ENCODE data around the gene SPDYE3. TPM values are rescaled to one million over a fixed set of nuclear protein-coding genes. Genes with fewer than 3 reads are reported as not detected.
A peak's percentile ranks its signal among the peaks of the same experiment; 100 is the strongest.
"Not testable (repeated sequence)": the region's sequence is repeated elsewhere in the genome, so short reads cannot be mapped to it uniquely, and the experiment has no call there.

The SPDYE3 gene
- total RNA-seq = not detected

- H3K4me3 Mint-ChIP-seq; H3K27me3 Mint-ChIP-seq; H3K27ac Mint-ChIP-seq; DNase-seq (ENCODE audit: low spot score); H3K9me3 Mint-ChIP-seq; H3K36me3 Mint-ChIP-seq; ATAC-seq; H3K4me1 Mint-ChIP-seq (ENCODE audit: low read depth in 2 of 2): not testable (repeated sequence)
Measured at GRCh38 chr7:100307402-100307801, at the start of gene SPDYE3. Gene SPDYE3, plus strand, starts transcription at chr7:100307702. Its CDS starts 184 bp downstream, at chr7:100307886.

GRCh38 chr7:100259984-100260383 lies 47.5 kb upstream of the SPDYE3 start:
- not testable (repeated sequence) for H3K9me3 Mint-ChIP-seq; H3K4me1 Mint-ChIP-seq (ENCODE audit: low read depth in 2 of 2); H3K27ac Mint-ChIP-seq; H3K27me3 Mint-ChIP-seq; H3K4me3 Mint-ChIP-seq; H3K36me3 Mint-ChIP-seq; ATAC-seq; DNase-seq (ENCODE audit: low spot score)

- H3K4me1 Mint-ChIP-seq (ENCODE audit: low read depth in 2 of 2) = peaks cover 0 to 15% of the 10 kb centered on the region in 2 donors
- not testable (repeated sequence) for H3K36me3 Mint-ChIP-seq; H3K4me3 Mint-ChIP-seq; H3K27ac Mint-ChIP-seq; DNase-seq (ENCODE audit: low spot score); ATAC-seq; H3K9me3 Mint-ChIP-seq; H3K27me3 Mint-ChIP-seq
Measured at GRCh38 chr7:100262896-100263295, 44.6 kb upstream of the SPDYE3 start.

GRCh38 chr7:100264223-100264622 lies 43.3 kb upstream of the SPDYE3 start:
- H3K4me1 Mint-ChIP-seq (ENCODE audit: low read depth in 2 of 2) = peaks cover 0 to 19% of the 10 kb centered on the region in 2 donors
- H3K27ac Mint-ChIP-seq; H3K4me3 Mint-ChIP-seq; H3K9me3 Mint-ChIP-seq; H3K36me3 Mint-ChIP-seq; DNase-seq (ENCODE audit: low spot score); H3K27me3 Mint-ChIP-seq; ATAC-seq: not testable (repeated sequence)

GRCh38 chr7:100264669-100265165 lies 42.8 kb upstream of the SPDYE3 start:
- not testable (repeated sequence) for DNase-seq (ENCODE audit: low spot score); H3K27ac Mint-ChIP-seq; H3K36me3 Mint-ChIP-seq; H3K9me3 Mint-ChIP-seq; H3K27me3 Mint-ChIP-seq; ATAC-seq; H3K4me3 Mint-ChIP-seq
- H3K4me1 Mint-ChIP-seq (ENCODE audit: low read depth in 2 of 2) = peaks cover 0 to 19% of the 10 kb centered on the region in 2 donors

- not testable (repeated sequence) for H3K4me3 Mint-ChIP-seq; DNase-seq (ENCODE audit: low spot score); H3K9me3 Mint-ChIP-seq; H3K27me3 Mint-ChIP-seq; H3K27ac Mint-ChIP-seq; H3K36me3 Mint-ChIP-seq; ATAC-seq
- peaks cover 3 to 23% of the 10 kb centered on the region in 2 donors for H3K4me1 Mint-ChIP-seq (ENCODE audit: low read depth in 2 of 2)
Measured at GRCh38 chr7:100265851-100266250, 41.7 kb upstream of the SPDYE3 start.

- no peaks in the 10 kb centered on the region for H3K27me3 Mint-ChIP-seq
- ATAC-seq (no peak), DNase-seq (ENCODE audit: low spot score) (no peak)
- H3K9me3 Mint-ChIP-seq = no peaks in the 10 kb centered on the region
- no peaks in the 10 kb centered on the region for H3K36me3 Mint-ChIP-seq
- H3K27ac Mint-ChIP-seq = no peak overlapping the region
- H3K4me3 Mint-ChIP-seq = no peak overlapping the region
- H3K4me1 Mint-ChIP-seq (ENCODE audit: low read depth in 2 of 2) = peaks cover 6 to 27% of the 10 kb centered on the region in 2 donors
Measured at GRCh38 chr7:100266576-100267354, 40.7 kb upstream of the SPDYE3 start.

- DNase-seq (ENCODE audit: low spot score) (no peak), ATAC-seq (no peak)
- no peak overlapping the region for H3K4me3 Mint-ChIP-seq
- H3K27me3 Mint-ChIP-seq = no peaks in the 10 kb centered on the region
- H3K36me3 Mint-ChIP-seq = no peaks in the 10 kb centered on the region
- H3K9me3 Mint-ChIP-seq = no peaks in the 10 kb centered on the region
- H3K4me1 Mint-ChIP-seq (ENCODE audit: low read depth in 2 of 2) = peaks cover 6 to 21% of the 10 kb centered on the region in 2 donors
- H3K27ac Mint-ChIP-seq = no peak overlapping the region
Measured at GRCh38 chr7:100267648-100268047, 39.9 kb upstream of the SPDYE3 start.

- ATAC-seq; H3K27ac Mint-ChIP-seq; H3K4me3 Mint-ChIP-seq; DNase-seq (ENCODE audit: low spot score); H3K36me3 Mint-ChIP-seq; H3K9me3 Mint-ChIP-seq; H3K27me3 Mint-ChIP-seq: not testable (repeated sequence)
- peaks cover 6 to 21% of the 10 kb centered on the region in 2 donors for H3K4me1 Mint-ChIP-seq (ENCODE audit: low read depth in 2 of 2)
Measured at GRCh38 chr7:100268882-100269281, 38.6 kb upstream of the SPDYE3 start.

GRCh38 chr7:100269306-100270045 lies 38.0 kb upstream of the SPDYE3 start:
- H3K27me3 Mint-ChIP-seq; H3K9me3 Mint-ChIP-seq; ATAC-seq; H3K4me3 Mint-ChIP-seq; DNase-seq (ENCODE audit: low spot score); H3K27ac Mint-ChIP-seq; H3K36me3 Mint-ChIP-seq: not testable (repeated sequence)
- peaks cover 6 to 21% of the 10 kb centered on the region in 2 donors for H3K4me1 Mint-ChIP-seq (ENCODE audit: low read depth in 2 of 2)

- DNase-seq (ENCODE audit: low spot score); H3K36me3 Mint-ChIP-seq; H3K27me3 Mint-ChIP-seq; ATAC-seq; H3K9me3 Mint-ChIP-seq: not testable (repeated sequence)
- Mint-ChIP-seq H3K4me3 (peak overlapping the region; percentile 79), H3K4me1 (ENCODE audit: low read depth in 2 of 2) (peaks cover 10 to 21% of the 10 kb centered on the region in 2 donors), H3K27ac (peak overlapping the region; percentile 33 to 60)
Measured at GRCh38 chr7:100270046-100270918, 37.2 kb upstream of the SPDYE3 start.

GRCh38 chr7:100270941-100271593 lies 36.4 kb upstream of the SPDYE3 start:
- H3K4me3 Mint-ChIP-seq = peak overlapping the region; percentile 79

More at GRCh38 chr7:100270941-100271593, 36.4 kb upstream of the SPDYE3 start:
- H3K36me3 Mint-ChIP-seq; H3K27me3 Mint-ChIP-seq; DNase-seq (ENCODE audit: low spot score); H3K9me3 Mint-ChIP-seq; ATAC-seq: not testable (repeated sequence)
- H3K27ac Mint-ChIP-seq = peak overlapping the region; percentile 33 to 60
- H3K4me1 Mint-ChIP-seq (ENCODE audit: low read depth in 2 of 2) = peaks cover 10 to 17% of the 10 kb centered on the region in 2 donors

Data from natural killer cell treated with Interleukin-12 subunit alpha and Interleukin-12 subunit beta and Interleukin-15 and Interleukin-18, amount 100 ng/mL, for 72 hours (primary cell).